HEK293 (cell line): Measurements from ENCODE around the gene TIMM17A.

Experiments
- CTCF ChIA-PET: fragments of 350-600 bp; formaldehyde crosslinking; extraction: SDS; loops from one replicate; lab custom pipeline; 2021; ENCODE audit warnings: antibody characterized with exemption; lab: Yijun Ruan, JAX
- POLR2A ChIA-PET: fragments of 300-600 bp; formaldehyde crosslinking; extraction: SDS; loops from one replicate; lab custom pipeline; 2020; ENCODE audit warnings: antibody characterized with exemption, inconsistent platforms; lab: Yijun Ruan, JAX
- H3K27ac ChIP-seq: fragments of 200-500 bp; sonication (Bioruptor generic); 2 replicates; pipeline ENCODE4 v1.5.1; 2014; ENCODE audit warnings: low read depth, low read length, control low read depth, inconsistent platforms; ENCODE audit errors: extremely low read depth
- H3K36me3 ChIP-seq, 2 experiments: fragments of 200-500 bp in 1 of 2; sonication (Bioruptor generic) in 1 of 2; 1 replicate in 1 of 2; 2 replicates in 1 of 2; pipeline ENCODE4 v1.5.1; 2014 to 2017; ENCODE audit warnings: inconsistent platforms in 2 of 2, low read length in 2 of 2; ENCODE audit not compliant: control insufficient read depth in 2 of 2, insufficient read depth in 1 of 2
- H3K4me1 ChIP-seq: fragments of 200-500 bp; sonication (Bioruptor generic); 2 replicates; pipeline ENCODE4 v1.5.1; 2014; ENCODE audit warnings: mild to moderate bottlenecking, low read length, inconsistent platforms; ENCODE audit not compliant: control insufficient read depth, insufficient read depth
- H3K4me3 ChIP-seq: 2 replicates; pipeline ENCODE4 v1.5.1; 2011; ENCODE audit warnings: low read depth, mild to moderate bottlenecking, control low read depth, low read length, moderate library complexity
- H3K9me3 ChIP-seq: fragments of 200-500 bp; sonication (Bioruptor generic); 2 replicates; pipeline ENCODE4 v1.5.1; 2014; ENCODE audit warnings: low read depth, low read length, inconsistent platforms; ENCODE audit not compliant: control insufficient read depth, insufficient read depth
- CTCF ChIP-seq: fragments of 450-650 bp; formaldehyde crosslinking; IDR thresholded peaks from 2 replicates; pipeline ENCODE4 v1.5.1; 2016; ENCODE audit warnings: missing biosample characterization, missing genetic modification characterization
- GFI1B ChIP-seq: fragments of 450-650 bp; formaldehyde crosslinking; IDR thresholded peaks from 2 replicates; pipeline ENCODE4 v1.5.1; 2016; ENCODE audit warnings: missing biosample characterization, missing genetic modification characterization
- GLIS2 ChIP-seq: fragments of 450-650 bp; formaldehyde crosslinking; IDR thresholded peaks from 2 replicates; pipeline ENCODE4 v1.5.1; 2016; ENCODE audit warnings: missing biosample characterization, missing genetic modification characterization
- KLF9 ChIP-seq: fragments of 450-650 bp; formaldehyde crosslinking; IDR thresholded peaks from 2 replicates; pipeline ENCODE4 v1.5.1; 2016; ENCODE audit warnings: missing biosample characterization, missing genetic modification characterization, low read depth
- ZBTB1 ChIP-seq: fragments of 450-650 bp; formaldehyde crosslinking; IDR thresholded peaks from 2 replicates; pipeline ENCODE4 v1.5.1; 2016; ENCODE audit warnings: missing biosample characterization, missing genetic modification characterization
- ZBTB20 ChIP-seq: fragments of 450-650 bp; formaldehyde crosslinking; IDR thresholded peaks from 2 replicates; pipeline ENCODE4 v1.5.1; 2016; ENCODE audit warnings: missing biosample characterization, missing genetic modification characterization
- ZFP69B ChIP-seq: fragments of 450-650 bp; formaldehyde crosslinking; IDR thresholded peaks from 2 replicates; pipeline ENCODE4 v1.5.1; 2016; ENCODE audit warnings: missing biosample characterization, missing genetic modification characterization
- ZIC2 ChIP-seq: fragments of 450-650 bp; formaldehyde crosslinking; IDR thresholded peaks from 2 replicates; pipeline ENCODE4 v1.5.1; 2016; ENCODE audit warnings: missing biosample characterization, missing genetic modification characterization
- ZNF2 ChIP-seq: fragments of 450-650 bp; formaldehyde crosslinking; IDR thresholded peaks from 2 replicates; pipeline ENCODE4 v1.5.1; 2016; ENCODE audit warnings: missing biosample characterization, missing genetic modification characterization
- ZNF335 ChIP-seq: fragments of 450-650 bp; formaldehyde crosslinking; conservative IDR thresholded peaks from 2 replicates; pipeline ENCODE4 v1.5.1; 2016; ENCODE audit warnings: missing biosample characterization, missing genetic modification characterization
- ZNF341 ChIP-seq: fragments of 450-650 bp; formaldehyde crosslinking; IDR thresholded peaks from 2 replicates; pipeline ENCODE4; 2016; ENCODE audit warnings: low read depth, missing biosample characterization, missing genetic modification characterization
- ZNF416 ChIP-seq: fragments of 450-650 bp; formaldehyde crosslinking; IDR thresholded peaks from 2 replicates; pipeline ENCODE4 v1.5.1; 2016; ENCODE audit warnings: missing biosample characterization, missing genetic modification characterization
- ZNF600 ChIP-seq: fragments of 450-650 bp; formaldehyde crosslinking; IDR thresholded peaks from 2 replicates; pipeline ENCODE4 v1.5.1; 2016; ENCODE audit warnings: missing biosample characterization, missing genetic modification characterization
- ZNF692 ChIP-seq: fragments of 450-650 bp; formaldehyde crosslinking; IDR thresholded peaks from 2 replicates; pipeline ENCODE4 v1.5.1; 2016; ENCODE audit warnings: missing biosample characterization, missing genetic modification characterization
- ZNF701 ChIP-seq: fragments of 450-650 bp; formaldehyde crosslinking; IDR thresholded peaks from 2 replicates; pipeline ENCODE4 v1.5.1; 2016; ENCODE audit warnings: missing biosample characterization, missing genetic modification characterization
- ZXDB ChIP-seq: fragments of 450-650 bp; formaldehyde crosslinking; IDR thresholded peaks from 2 replicates; pipeline ENCODE4 v1.5.1; 2016; ENCODE audit warnings: missing biosample characterization, missing genetic modification characterization
- TF ChIP-seq, protein P1 (sequence below): fragments of 450-650 bp; formaldehyde crosslinking; IDR thresholded peaks from 2 replicates; pipeline ENCODE4 v1.5.1; 2016; ENCODE audit warnings: missing biosample characterization, missing genetic modification characterization
- TF ChIP-seq, protein P2 (sequence below): fragments of 450-650 bp; formaldehyde crosslinking; IDR thresholded peaks from 2 replicates; pipeline ENCODE4 v1.5.1; 2016; ENCODE audit warnings: missing biosample characterization, missing genetic modification characterization, low read depth
- TF ChIP-seq, protein P3 (sequence below): fragments of 450-650 bp; formaldehyde crosslinking; IDR thresholded peaks from 2 replicates; pipeline ENCODE4 v1.5.1; 2016; ENCODE audit warnings: missing biosample characterization, missing genetic modification characterization

The TIMM17A gene

DNA sequence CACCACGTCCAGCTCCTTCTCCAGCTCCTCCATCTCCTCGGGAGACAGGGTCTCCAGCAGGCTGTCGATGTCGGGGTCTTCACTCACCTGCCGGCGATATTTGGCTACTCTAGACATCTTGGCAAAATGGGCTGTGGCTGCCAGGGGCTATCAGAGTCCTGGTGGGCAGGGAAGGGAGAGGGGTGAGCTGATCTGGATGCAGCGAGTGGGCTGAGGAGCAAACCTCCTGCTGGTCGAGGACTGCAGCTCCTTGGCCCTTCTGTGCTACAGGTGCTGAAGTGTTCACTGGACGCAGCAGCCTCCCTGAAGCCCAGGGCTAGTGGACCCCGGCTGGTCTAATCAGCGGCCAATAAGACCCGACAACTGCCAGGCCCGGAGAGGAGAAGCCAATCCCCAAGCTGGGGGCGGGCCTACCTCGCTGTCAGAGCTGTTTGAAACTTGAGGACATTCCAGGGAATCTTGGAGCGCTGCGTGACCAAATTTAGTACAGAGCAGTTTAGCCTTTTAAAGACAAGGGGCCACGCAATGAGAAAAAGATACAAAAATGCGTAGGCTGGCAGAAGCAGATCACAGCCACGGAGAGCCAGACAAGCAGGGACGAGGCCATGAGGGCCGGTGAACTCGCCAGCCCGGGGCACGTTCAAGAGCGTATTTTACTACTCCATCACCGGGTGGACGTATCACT lies 8.9 kb upstream of the TIMM17A start, which contains the start of gene LMOD1 (continued):
- TF ChIP-seq, protein P1, sequence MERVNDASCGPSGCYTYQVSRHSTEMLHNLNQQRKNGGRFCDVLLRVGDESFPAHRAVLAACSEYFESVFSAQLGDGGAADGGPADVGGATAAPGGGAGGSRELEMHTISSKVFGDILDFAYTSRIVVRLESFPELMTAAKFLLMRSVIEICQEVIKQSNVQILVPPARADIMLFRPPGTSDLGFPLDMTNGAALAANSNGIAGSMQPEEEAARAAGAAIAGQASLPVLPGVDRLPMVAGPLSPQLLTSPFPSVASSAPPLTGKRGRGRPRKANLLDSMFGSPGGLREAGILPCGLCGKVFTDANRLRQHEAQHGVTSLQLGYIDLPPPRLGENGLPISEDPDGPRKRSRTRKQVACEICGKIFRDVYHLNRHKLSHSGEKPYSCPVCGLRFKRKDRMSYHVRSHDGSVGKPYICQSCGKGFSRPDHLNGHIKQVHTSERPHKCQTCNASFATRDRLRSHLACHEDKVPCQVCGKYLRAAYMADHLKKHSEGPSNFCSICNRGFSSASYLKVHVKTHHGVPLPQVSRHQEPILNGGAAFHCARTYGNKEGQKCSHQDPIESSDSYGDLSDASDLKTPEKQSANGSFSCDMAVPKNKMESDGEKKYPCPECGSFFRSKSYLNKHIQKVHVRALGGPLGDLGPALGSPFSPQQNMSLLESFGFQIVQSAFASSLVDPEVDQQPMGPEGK, result no peak; the same call in 1 of the 2 replicates
- TF ChIP-seq ZNF341 (tag by site-specific recombination), result peak; percentile 92
- TF ChIP-seq GLIS2 (tag by site-specific recombination), result peak; percentile 59
- TF ChIP-seq, protein P2, sequence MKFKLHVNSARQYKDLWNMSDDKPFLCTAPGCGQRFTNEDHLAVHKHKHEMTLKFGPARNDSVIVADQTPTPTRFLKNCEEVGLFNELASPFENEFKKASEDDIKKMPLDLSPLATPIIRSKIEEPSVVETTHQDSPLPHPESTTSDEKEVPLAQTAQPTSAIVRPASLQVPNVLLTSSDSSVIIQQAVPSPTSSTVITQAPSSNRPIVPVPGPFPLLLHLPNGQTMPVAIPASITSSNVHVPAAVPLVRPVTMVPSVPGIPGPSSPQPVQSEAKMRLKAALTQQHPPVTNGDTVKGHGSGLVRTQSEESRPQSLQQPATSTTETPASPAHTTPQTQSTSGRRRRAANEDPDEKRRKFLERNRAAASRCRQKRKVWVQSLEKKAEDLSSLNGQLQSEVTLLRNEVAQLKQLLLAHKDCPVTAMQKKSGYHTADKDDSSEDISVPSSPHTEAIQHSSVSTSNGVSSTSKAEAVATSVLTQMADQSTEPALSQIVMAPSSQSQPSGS (tag by site-specific recombination), result no peak
- TF ChIP-seq ZNF600 (tag by site-specific recombination), result peak; percentile 39; the same call in 1 of the 2 replicates
- TF ChIP-seq ZIC2 (tag by site-specific recombination), result peak; percentile 60
- peak; percentile 95 for TF ChIP-seq ZFP69B (tag by site-specific recombination)
- TF ChIP-seq ZNF701 (tag by site-specific recombination), result no peak
- no peak for TF ChIP-seq ZNF416 (tag by site-specific recombination)
- TF ChIP-seq ZXDB (tag by site-specific recombination), result peak; percentile 100
- TF ChIP-seq ZBTB20, result 0 out of 2 replicates have a peak, but pooled peaks have one; percentile 27
- TF ChIP-seq ZNF2 (tag by site-specific recombination), result peak; percentile 21; the same call in 1 of the 2 replicates
- TF ChIP-seq ZNF692, result peak; percentile 96
- 0 out of 2 replicates have a peak, but pooled peaks have one; percentile 13 for TF ChIP-seq KLF9 (tag by site-specific recombination)
- peak; percentile 68 for TF ChIP-seq ZNF335

DNA sequence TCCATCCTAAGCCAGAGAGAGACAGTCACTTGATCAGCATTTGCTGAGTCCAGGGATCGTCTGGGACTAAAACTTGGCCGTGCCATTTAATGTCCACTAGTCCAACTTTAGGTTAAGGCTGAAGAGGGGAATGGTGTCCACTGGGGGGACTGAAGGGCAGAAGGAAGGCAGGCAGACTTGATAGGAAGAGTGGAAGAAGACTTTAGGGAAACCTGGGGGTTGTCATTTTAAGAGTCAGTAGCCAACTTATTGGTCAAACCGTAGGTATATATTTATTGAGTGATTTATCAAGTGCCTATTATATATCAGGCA lies 7.7 kb upstream of the TIMM17A start:
- Histone ChIP-seq H3K4me1 (no peaks in the 10 kb centered on the region), H3K36me3 (no peaks in the 10 kb centered on the region), H3K4me3 (no peak overlapping the region), H3K9me3 (no peaks in the 10 kb centered on the region), H3K27ac (no peak overlapping the region)
- POLR2A ChIA-PET, result no interaction called here
- CTCF ChIA-PET, result no interaction called here
- TF ChIP-seq ZBTB1 (tag by site-specific recombination), result no peak
- peak; percentile 22; the same call in 1 of the 2 replicates for TF ChIP-seq CTCF (tag by site-specific recombination)
- TF ChIP-seq, protein P3, sequence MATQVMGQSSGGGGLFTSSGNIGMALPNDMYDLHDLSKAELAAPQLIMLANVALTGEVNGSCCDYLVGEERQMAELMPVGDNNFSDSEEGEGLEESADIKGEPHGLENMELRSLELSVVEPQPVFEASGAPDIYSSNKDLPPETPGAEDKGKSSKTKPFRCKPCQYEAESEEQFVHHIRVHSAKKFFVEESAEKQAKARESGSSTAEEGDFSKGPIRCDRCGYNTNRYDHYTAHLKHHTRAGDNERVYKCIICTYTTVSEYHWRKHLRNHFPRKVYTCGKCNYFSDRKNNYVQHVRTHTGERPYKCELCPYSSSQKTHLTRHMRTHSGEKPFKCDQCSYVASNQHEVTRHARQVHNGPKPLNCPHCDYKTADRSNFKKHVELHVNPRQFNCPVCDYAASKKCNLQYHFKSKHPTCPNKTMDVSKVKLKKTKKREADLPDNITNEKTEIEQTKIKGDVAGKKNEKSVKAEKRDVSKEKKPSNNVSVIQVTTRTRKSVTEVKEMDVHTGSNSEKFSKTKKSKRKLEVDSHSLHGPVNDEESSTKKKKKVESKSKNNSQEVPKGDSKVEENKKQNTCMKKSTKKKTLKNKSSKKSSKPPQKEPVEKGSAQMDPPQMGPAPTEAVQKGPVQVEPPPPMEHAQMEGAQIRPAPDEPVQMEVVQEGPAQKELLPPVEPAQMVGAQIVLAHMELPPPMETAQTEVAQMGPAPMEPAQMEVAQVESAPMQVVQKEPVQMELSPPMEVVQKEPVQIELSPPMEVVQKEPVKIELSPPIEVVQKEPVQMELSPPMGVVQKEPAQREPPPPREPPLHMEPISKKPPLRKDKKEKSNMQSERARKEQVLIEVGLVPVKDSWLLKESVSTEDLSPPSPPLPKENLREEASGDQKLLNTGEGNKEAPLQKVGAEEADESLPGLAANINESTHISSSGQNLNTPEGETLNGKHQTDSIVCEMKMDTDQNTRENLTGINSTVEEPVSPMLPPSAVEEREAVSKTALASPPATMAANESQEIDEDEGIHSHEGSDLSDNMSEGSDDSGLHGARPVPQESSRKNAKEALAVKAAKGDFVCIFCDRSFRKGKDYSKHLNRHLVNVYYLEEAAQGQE (tag by site-specific recombination), result no peak
- no peak for TF ChIP-seq GFI1B (tag by site-specific recombination)
